Measurements from ENCODE around the gene APEH. TPM values are rescaled to one million over a fixed set of nuclear protein-coding genes. Genes with fewer than 3 reads are reported as not detected.
A peak's percentile ranks its signal among the peaks of the same experiment; 100 is the strongest.

The APEH gene
- total RNA-seq, 1 donor = 87.7 TPM

- no peak for TF ChIP-seq CTCF (IDR thresholded peaks at IDR 0.05; ENCODE audit: insufficient read depth, low read length)
- no peak for DNase-seq (ENCODE audit: low read depth)
- H3K4me3 ChIP-seq (ENCODE audit: low read depth, low read length) = no peak overlapping the region
Measured at GRCh38 chr3:49629451-49629850, 44.7 kb upstream of the APEH start.

- TF ChIP-seq CTCF (IDR thresholded peaks at IDR 0.05; ENCODE audit: insufficient read depth, low read length) = no peak
- H3K4me3 ChIP-seq (ENCODE audit: low read depth, low read length) = no peak overlapping the region
- no peak for DNase-seq (ENCODE audit: low read depth)
Measured at GRCh38 chr3:49629866-49630265, 44.3 kb upstream of the APEH start.

DNA sequence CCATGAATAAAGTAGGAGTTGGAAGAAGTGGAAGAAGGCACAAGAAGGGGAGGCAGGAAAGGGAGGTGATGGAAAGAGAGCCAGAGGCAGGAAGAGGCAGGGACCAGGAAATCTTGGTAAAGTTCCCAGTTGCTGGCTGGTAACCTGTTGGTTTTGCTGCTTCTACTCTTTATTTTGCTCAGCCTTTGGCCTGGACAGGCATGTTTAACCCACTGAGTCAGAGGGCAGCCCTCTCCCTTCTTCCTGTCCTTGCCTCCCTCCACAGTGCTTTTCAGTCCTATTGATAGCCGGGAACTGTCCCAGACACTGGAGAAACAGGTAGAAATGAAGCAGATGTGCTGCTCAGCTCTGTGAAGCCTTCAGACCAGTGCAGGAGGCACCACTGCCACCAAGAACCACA lies 43.4 kb upstream of the APEH start:
- DNase-seq (ENCODE audit: low read depth) = no peak
- TF ChIP-seq CTCF (IDR thresholded peaks at IDR 0.05; ENCODE audit: insufficient read depth, low read length) = no peak
- H3K4me3 ChIP-seq (ENCODE audit: low read depth, low read length) = no peak overlapping the region

GRCh38 chr3:49634736-49635135 lies 39.4 kb upstream of the APEH start:
- no peak for DNase-seq (ENCODE audit: low read depth)
- no peak overlapping the region for H3K4me3 ChIP-seq (ENCODE audit: low read depth, low read length)
- TF ChIP-seq CTCF (IDR thresholded peaks at IDR 0.05; ENCODE audit: insufficient read depth, low read length) = no peak

- TF ChIP-seq CTCF (IDR thresholded peaks at IDR 0.05; ENCODE audit: insufficient read depth, low read length) = no peak
- no peak for DNase-seq (ENCODE audit: low read depth)
- no peak overlapping the region for H3K4me3 ChIP-seq (ENCODE audit: low read depth, low read length)
Measured at GRCh38 chr3:49636883-49637609, 37.1 kb upstream of the APEH start.

- TF ChIP-seq CTCF (IDR thresholded peaks at IDR 0.05; ENCODE audit: insufficient read depth, low read length) = no peak
- no peak overlapping the region for H3K4me3 ChIP-seq (ENCODE audit: low read depth, low read length)
- peak; percentile 67 for DNase-seq (ENCODE audit: low read depth)
Measured at GRCh38 chr3:49638445-49638844, 35.7 kb upstream of the APEH start.

DNA sequence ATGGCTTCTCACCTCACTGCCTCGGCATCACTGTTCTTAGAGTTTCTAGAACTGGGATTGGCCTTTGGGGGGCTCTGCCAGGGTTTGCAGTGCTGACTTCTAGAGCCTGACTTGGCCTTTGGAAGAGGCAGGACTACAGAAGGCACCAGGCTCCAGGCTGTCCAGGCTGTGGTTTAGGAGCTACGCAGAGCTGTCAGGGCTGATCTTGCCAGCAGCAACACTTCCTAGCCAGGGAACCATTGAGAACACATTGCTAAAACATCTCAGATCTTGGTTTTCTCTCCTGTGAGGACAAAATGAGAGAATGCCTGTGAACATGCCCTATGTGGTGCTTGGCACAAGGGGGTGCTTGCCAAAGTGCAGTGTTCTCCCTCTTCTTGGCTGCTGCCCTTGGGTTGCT lies 34.6 kb upstream of the APEH start:
- DNase-seq (ENCODE audit: low read depth) = no peak
- no peak overlapping the region for H3K4me3 ChIP-seq (ENCODE audit: low read depth, low read length)
- no peak for TF ChIP-seq CTCF (IDR thresholded peaks at IDR 0.05; ENCODE audit: insufficient read depth, low read length)

Data from fibroblast of the aortic adventitia (primary cell).